GM21723 (cell line): ENCODE data around the gene NUBPL.
"Not testable (repeated sequence)": the region's sequence is repeated elsewhere in the genome, so short reads cannot be mapped to it uniquely, and the experiment has no call there.

Experiments
- ATAC-seq: cut with Tn5 transposase; IDR thresholded peaks from one replicate; pipeline ENCODE4 v1.9.1; 2021; ENCODE audit warnings: mild to moderate bottlenecking, moderate library complexity; ENCODE audit not compliant: unreplicated experiment

Gene NUBPL

DNA sequence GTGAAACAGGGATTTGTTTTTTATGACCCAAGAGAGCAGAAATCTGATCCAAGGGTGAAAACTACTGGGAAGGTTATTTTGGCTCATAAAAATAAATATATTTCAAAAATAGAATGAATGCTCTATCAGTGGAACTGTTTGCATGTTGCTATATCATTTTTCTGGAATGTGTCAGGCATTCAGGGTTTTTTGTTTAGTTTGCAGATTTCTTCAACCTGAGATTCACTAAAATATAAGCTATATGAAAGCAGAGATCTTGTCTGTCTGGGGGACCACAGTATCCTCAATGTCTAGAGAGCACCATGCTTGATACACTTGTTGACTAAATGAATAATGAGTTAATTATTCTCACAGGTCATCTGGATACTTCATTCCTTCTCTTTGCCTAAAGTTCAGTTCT, 165.1 kb downstream of the NUBPL start:
- ATAC-seq: no peak

DNA sequence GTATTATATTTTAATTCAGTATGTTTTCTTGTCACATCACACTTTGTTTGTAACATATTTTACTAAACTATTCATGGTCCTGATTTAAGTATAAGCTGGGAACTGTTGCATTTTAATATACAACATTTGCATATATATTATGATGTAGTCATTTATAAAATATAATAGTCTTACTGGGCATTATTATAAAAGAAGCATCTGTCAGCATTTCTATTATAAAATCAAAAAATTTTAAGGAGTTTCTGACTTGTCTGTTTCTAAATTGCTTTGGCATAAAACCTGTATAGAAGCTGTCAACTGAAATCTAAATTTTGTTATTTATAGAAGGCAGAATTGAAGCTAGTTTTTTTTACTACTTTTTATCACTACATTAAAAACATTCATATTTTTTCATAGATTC, 166.6 kb downstream of the NUBPL start:
- no peak for ATAC-seq

DNA sequence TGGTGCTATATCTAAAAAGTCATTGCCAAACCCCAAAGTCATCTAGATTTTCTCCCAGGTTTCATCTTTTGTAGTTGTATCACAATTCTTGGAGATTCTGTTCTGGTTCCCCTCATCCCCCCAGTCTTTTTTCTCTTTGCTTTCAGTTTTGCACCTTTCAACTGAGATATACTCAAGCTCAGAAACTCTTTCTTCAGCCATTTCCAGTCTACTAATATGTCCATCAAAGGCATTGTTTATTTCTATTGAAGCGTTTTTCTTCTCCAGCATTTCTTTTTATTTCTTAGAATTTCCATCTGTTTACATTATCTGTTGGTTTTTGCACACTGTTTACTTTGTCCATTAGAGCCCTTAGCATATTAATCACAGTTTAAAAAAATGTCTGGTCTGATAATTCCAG, 179.5 kb downstream of the NUBPL start:
- ATAC-seq: no peak

DNA sequence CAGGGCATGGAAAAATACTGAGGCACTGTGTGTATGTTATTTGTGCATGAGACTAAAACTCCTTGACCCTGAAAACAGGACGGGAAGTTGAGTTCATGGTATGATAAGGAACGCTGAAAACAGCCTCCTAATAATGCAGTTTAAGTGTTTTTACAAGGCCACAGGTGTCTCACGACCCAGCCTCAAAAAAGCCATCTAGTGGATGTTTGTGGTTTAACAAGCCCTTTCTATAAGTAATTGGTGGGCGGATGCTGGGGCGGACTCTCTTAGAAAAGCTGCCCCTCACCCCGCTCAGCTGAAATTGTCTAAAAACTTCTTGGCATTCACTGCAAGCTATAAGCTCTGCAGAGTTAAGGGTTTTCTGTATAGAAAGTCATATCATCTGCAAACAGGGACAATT, 184.5 kb downstream of the NUBPL start:
- no peak for ATAC-seq

DNA sequence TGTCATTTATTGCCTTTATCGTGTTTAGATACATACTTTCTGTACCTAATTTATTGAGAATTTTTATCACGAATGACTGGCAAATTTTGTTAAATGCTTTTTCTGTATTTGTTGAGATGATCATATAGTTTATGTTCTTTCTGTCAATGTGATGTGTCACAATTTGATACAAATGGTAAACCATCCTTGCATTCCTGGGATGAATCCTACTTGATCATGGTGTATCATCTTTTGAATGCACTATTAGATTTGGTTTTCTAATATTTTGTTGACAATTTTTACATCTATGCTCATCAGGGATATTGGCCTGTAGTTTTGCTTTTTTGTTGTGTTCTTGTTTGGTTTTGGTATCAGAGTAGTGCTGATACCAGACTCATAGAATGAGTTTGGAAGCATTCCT, 185.1 kb downstream of the NUBPL start:
- no peak for ATAC-seq

DNA sequence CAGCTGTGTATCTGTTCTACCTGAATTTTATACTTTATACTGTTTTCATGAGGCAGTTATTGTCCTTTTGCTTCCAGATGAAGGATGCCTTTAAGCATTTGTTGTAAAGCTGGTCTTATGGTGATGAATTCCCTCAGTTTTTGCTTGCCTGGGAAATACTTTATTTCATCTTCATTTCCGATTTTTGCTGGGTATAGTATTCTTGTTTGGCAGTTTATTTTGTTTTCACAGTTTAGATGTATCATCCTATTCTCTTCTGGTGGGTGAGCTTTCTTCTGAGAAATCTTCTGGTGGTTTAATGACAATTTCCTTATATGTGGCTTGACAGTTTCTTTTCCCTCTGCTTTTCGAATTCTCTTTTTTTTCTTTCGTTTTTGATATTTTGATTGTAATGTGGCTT, 188.1 kb downstream of the NUBPL start:
- no peak for ATAC-seq

DNA sequence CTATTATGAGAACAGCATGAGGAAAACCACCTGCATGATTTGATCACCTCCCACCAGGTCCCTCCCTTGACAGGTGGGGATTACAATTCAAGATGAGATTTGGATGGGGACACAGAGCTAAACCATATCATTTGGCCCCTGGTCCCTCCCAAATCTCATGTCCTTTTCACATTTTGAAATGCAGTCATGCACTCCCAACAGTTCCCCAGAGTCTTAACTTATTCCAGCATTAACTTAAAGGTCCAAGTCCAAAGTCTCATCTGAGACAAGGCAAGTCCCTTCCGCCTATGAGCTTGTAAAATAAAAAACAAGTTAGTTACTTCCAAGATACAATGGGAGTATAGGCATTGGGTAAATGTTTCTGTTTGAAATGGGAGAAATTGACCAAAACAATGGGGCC, 189.8 kb downstream of the NUBPL start:
- not testable (repeated sequence) for ATAC-seq

DNA sequence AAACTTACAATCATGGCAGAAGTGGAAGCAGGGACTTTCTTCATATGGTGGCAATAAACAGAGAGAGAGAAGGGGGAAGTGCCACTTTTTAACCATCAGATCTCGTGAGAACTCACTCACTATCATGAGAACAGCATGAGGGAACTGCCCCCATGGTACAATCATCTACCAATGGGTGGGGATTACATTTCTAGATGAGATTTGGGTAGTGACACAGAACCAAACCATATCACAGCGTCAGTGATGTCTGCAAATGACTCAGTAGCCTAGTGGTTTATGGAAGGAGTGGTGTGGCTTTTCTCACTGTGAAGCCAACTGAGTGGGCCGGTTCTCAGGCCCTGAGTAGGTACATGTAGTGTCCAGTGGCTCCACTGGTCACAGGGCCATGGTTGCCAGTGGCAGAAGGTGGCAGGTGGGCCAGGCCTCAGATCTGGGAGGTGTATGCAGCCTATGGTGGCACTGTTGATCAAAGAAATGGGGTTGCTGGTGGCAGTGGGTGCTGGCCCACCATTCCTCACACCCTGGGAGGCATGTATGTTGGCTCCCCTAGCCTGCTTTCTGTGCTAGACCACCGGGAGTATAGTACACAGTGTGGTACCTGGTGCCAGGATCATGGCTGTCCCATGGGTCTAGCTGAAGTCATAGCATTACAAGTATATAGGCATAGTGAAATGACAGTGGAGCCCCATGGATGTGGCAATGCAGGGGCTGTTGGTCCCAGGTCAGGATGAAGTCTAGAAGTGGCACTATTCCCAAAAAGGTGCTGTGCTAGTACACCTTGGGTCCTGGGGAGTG, 191.9 kb downstream of the NUBPL start:
- ATAC-seq: no peak

DNA sequence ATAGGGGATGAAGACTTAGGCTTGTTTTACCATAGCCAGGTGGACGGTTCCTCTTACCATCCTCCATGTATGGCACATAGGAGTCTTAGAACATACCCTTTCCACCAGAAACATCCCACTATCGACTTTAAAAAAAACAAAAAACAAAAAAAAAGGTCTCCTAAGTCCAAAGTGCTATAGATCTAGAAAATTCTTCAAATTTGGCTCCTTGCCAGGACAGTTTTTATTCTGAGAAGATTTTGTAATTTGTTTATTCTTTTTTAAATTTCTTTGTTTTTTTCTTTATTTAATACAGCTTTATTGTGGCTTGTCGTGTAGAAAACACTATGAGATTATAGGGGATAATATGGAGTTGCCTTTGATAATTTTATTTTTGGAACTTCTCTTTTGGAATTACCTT, 197.7 kb downstream of the NUBPL start:
- ATAC-seq: no peak

DNA sequence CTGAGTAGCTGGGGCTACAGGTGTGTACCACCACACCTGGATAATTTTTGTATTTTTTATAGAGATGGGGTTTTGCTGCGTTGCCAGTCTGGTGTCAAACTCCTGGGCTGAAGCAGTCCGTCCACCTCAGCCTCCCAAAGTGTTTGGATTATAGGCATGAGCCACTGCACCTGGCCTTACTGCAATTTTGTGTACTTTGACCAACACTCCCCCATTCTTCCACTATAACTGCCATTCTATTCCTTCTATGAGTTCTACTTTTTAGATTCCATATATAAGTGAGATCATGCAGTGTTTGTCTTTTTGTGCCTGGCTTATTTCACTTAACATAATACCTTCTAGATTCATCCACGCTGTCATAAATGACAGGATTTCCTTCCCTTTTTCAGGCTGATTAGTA, 199.1 kb downstream of the NUBPL start:
- ATAC-seq: no peak

DNA sequence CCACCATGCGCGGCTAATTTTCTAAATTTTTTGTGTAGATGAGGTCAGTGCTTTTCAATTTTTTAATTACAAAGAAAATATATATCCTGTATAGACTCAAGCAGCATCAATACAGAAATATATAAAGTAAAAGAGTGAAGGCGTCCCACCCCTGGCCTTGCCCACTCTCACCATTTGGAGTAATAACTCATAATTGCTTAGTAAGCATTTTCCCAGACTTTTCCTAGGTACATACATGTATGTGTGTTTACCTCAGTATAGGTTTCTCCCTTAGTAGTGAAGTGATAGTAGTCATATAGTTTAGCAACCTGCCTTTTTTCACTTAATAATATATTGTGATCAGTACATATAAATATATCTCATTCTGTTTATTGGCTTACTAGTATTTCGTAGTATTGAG, 200.1 kb downstream of the NUBPL start:
- ATAC-seq: no peak

DNA sequence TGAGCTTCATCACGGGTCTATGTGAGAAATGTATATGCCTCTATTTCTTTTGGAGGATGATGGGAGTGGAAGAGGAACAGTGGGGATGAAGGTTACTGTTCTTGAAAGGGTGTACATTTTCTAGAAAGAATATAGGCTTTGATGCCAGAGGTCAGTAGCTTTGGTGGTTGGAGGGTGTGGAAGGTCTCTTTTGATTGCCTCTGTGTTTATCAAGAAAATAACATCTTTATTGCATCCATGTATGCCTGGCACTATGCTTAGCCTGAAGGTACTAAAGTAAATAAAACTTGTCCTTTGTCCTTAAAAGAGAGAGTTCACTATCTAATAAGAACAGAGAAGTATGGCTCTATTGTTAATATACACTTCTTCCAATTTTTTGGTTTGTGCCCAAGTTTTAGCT, 201.8 kb downstream of the NUBPL start:
- no peak for ATAC-seq

DNA sequence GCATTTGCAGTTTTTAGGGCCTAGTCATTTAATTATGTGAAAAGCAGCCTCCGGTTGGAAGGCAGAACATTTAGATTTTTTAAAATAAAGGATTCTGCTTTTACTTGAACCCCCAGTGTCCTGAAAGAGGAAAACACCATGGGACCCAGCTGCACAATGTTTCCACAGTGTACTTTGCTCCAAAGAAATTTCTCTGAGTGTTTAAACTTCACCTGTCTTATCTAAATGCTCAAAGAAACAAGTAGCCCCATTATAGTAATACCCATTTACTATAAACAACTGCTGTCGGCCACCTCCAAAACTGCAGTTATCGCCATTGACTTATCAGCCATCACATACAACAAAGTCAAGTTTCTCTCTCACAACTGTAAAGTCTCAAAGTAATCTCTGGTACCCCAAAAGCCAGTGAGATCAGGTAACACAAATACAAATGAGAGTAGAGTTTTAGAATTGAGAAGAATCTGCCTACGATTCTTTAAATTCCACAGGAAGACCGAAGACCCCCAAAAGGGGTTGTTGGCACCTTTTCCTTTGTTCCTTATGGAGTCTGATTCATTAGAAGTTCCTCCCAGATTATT, 205.2 kb downstream of the NUBPL start:
- ATAC-seq: no peak

DNA sequence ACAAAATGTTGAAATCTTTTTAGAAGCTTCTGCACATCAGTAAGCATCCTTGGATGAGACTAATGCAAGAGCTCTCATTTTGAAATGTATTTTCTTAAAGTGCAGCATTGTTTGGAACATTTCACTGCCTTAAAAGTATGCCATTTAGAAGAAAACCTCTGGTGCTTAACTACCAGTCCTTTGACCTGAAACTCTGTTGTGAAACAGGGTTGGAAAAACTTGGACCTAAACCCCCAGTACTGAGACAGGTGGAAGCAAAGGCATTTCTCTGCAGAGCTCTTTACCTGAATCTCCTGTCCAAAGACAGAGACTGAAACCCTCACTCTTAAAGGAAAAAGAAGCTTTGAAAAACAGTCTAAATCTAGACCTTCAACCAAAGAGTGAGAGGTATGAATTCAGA, 207.2 kb downstream of the NUBPL start:
- no peak for ATAC-seq

DNA sequence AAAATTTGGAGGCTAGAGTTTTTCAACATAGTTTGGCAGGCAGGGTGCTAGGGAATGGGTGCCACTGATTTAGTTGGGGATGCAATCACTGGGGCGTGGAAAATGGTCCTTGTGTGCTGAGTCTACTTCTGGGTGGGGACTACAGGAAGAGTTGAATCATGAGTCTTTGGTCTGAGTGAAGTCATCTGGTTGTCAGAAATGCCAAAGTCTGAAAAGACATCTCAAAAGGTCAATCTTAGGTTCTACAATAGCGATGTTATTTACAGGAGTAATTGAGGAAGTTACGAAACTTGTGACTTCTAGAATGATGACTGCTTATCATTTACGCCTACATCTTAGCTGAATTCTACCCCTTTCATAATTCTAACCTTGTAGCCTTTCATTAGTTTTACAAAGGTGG, 209.1 kb downstream of the NUBPL start:
- ATAC-seq: no peak

DNA sequence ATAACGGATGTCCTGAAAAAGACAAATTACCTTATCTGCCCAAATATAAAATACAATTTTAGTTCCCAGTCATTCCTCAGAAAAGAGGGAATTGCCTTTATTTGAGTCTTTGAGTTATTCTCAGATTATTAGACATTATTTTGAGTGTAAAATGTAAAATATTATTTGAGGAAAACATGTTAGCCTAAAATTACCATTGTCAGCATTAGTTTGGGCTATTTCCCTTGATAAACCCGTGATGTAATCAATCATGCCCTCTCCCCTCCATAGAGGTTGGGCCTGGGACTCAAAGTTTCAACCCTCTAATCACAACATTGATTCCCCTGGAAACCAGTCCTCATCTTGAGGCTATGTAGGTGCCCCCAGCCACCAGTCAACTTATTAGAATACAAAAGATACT, 213.4 kb downstream of the NUBPL start:
- no peak for ATAC-seq

DNA sequence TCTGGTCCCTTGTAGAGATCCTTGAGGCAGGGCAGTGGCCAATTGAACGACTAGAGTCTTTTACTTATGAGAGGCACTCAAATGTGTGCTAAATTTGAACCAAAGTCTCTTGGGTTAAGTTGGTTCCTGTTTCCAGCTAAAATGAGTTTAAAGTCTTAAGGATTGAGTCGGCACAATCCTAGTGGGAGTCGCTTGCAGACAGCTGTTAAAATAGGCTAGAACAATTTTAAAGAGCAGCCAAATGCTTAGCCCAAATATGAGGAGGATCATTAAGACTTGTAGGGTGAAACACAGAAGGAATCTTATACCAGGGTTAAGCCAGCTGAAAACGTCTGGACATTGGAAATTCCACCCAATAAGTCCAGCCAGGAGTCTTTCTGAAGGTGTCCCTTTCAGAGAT, 216.1 kb downstream of the NUBPL start:
- no peak for ATAC-seq

DNA sequence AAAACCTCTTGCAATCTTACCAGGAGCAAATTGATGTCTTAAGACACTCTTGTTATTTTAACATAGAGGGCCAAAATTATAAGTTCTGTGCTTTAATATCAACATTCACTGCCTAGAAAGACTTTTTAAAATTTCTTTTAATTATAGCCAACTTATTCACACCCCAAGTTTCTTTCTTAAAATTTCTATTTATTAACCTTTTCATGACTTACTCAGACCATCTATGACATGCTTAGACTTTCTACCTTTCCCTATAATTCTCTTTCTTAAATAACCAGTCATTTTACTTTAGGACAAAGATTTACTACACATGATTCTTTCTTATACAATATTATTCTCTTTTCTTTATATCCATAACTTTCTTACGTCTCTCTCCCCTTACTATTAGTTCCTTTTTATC, 220.4 kb downstream of the NUBPL start:
- no peak for ATAC-seq

DNA sequence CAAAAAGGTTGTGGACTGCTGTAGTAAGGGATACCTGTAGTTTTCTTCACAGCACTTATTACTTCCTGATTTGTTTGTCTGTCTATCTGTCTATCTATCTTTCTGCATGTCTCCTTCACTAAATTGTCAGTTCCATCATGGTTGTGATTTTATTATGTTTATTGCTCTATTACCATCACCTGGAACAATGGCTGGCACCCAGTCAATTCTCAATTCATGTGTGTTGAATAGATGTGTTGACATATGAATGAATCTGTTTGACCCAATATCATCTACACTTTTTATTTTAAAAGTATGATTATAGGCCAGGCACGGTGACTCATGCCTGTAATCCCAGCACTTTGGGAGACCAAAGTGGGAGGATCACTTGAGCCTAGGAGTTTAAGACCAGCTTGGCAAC, 224.4 kb downstream of the NUBPL start:
- ATAC-seq: no peak

DNA sequence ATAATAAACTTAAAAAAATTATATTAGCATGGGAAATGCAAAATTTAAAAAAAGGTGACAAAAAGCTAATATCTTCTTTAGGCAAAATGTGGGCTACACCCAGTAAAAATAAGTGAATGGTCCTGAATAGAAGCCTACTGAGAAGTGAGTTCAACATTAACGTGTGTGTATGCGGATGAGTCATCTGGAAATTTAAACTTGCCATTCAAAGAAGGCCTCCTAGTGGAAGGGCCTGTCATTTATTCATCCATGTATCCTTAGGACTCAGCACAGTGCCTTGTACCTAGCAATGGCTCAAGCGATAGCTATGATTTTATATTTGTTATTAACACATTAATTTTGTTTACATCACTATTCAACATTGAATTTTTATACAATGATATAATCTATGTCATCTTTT, 226.2 kb downstream of the NUBPL start:
- ATAC-seq: no peak

DNA sequence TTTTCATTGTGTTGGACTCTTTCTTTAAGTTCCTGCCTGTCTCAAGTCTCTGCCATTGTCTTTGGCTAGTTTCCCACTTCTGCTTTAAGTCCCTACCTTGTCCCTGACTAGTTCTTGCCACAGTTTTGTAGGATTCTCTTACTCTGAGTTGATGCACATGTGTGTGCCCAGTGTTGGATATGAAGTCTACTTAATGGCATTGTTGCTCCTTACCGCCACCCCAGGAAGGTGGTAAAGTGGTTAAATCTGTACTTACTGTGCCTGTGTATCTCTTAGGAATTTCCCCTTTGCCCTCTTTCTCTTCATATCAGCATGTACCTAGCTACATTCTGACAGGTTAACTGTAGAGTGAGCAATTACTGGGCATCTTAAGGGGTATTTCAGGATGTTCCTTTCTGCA, 227.1 kb downstream of the NUBPL start:
- no peak for ATAC-seq

DNA sequence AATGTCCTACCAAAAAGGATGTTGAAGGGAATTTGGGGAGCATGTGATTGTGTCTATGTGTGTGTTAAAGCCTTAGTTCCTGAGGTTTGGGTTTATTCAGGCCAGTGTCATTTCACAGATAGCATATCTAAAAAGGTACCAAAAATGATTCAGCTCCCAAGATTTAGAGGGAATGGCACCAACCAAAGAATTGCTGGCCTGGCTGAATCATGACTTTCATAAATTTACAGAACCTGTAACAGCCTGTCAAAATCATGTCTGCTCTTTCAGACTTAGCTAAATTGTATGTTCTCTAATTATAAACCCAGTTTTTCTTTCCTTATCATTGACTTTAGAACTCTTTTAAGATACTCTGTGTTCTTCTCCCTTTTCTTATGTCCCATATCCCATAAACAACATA, 231.5 kb downstream of the NUBPL start:
- ATAC-seq: no peak

DNA sequence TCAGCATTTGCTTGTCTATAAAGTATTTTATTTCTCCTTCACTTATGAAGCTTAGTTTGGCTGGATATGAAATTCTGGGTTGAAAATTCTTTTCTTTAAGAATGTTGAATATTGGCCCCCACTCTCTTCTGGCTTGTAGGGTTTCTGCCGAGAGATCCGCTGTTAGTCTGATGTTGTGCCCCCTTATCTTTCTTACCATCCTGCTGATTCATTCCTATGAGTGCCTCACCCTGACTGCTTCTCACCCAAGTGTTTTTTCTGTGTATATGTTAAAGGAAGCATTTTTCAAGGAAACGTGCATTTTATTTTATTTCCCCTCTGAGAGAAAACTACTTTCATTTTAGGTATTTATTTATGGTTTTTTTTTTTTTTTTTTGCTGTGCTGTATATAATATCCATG, 236.7 kb downstream of the NUBPL start:
- ATAC-seq: not testable (repeated sequence)
